HepG2 (cell line): Measurements from ENCODE around the gene OASL. TPM values are rescaled to one million over a fixed set of nuclear protein-coding genes. Genes with fewer than 3 reads are reported as not detected.
A peak's percentile ranks its signal among the peaks of the same experiment; 100 is the strongest.

Experiments
- E2F1 ChIP-seq: sonication (generic); formaldehyde crosslinking; IDR thresholded peaks from 2 replicates; pipeline ENCODE4 v1.5.0; 2020; ENCODE audit warnings: missing genetic modification reagents
- FOSL2 ChIP-seq: sonication (generic); formaldehyde crosslinking; IDR thresholded peaks from 2 replicates; pipeline ENCODE4 v1.4.0; 2020; ENCODE audit warnings: missing genetic modification reagents
- FOXA3 ChIP-seq: IDR thresholded peaks from 2 replicates; pipeline ENCODE4 v1.6.1; 2016; ENCODE audit warnings: missing genetic modification reagents, missing compliant biosample characterization
- PRDM15 ChIP-seq: sonication (generic); formaldehyde crosslinking; IDR thresholded peaks from 2 replicates; pipeline ENCODE4 v1.4.0; 2020; ENCODE audit warnings: missing genetic modification reagents
- ZBTB2 ChIP-seq: sonication (generic); formaldehyde crosslinking; IDR thresholded peaks from 2 replicates; pipeline ENCODE4 v1.8.0; 2022; ENCODE audit warnings: low read depth, missing genetic modification reagents
- ZKSCAN5 ChIP-seq: sonication (generic); formaldehyde crosslinking; IDR thresholded peaks from 2 replicates; pipeline ENCODE4 v1.5.1; 2020; ENCODE audit warnings: mild to moderate bottlenecking, missing genetic modification reagents
- ZNF569 ChIP-seq: sonication (generic); formaldehyde crosslinking; IDR thresholded peaks from 2 replicates; pipeline ENCODE4 v1.5.0; 2020; ENCODE audit warnings: mild to moderate bottlenecking, missing genetic modification reagents, moderate library complexity, borderline replicate concordance
- ZNF670 ChIP-seq: sonication (generic); formaldehyde crosslinking; IDR thresholded peaks from 2 replicates; pipeline ENCODE4 v1.8.0; 2022; ENCODE audit warnings: mild to moderate bottlenecking, missing genetic modification reagents, borderline replicate concordance
- polyA plus RNA-seq, 8 experiments: library from polyadenylated mRNA; depleted of rRNA in 3 of 8; stranded (reverse) in 7 of 8; unstranded in 1 of 8; fragments of >200 nt; fragmentation: Illumina TruSeq in 4 of 8; extraction: Trizol in 4 of 8; gene quantifications; 2 replicates each; pipeline versions ENCODE4 v1.2.1 to v1.2.3, GENCODE V29; 2011 to 2016; ENCODE audit warnings: low read depth in 4 of 8, missing spikeins in 1 of 8, mixed read lengths in 1 of 8; ENCODE audit not compliant: insufficient read depth in 1 of 8
- total RNA-seq, 5 experiments: library from RNA; depleted of rRNA; stranded (reverse); fragments of >200 nt; fragmentation: Illumina TruSeq; extraction: Trizol; gene quantifications; 2 replicates each; pipeline ENCODE4 v1.2.3, GENCODE V29; 2016; ENCODE audit warnings: low read depth in 1 of 5

Gene OASL
- total and polyA plus RNA-seq, 2 of the 13 experiments (the other 11 are each of a cell fraction or from before 2014, with no cell fraction given), result 0.11 to 0.22 TPM

- no peak for TF ChIP-seq E2F1 (CRISPR knock-in tag)
- no peak for TF ChIP-seq ZBTB2 (CRISPR knock-in tag)
- peak; percentile 94 for TF ChIP-seq PRDM15 (CRISPR knock-in tag)
- TF ChIP-seq FOXA3, result no peak
- TF ChIP-seq ZKSCAN5 (CRISPR knock-in tag), result peak; percentile 72
- no peak for TF ChIP-seq ZNF670 (CRISPR knock-in tag)
- no peak for TF ChIP-seq ZNF569 (CRISPR knock-in tag)
- TF ChIP-seq FOSL2 (CRISPR knock-in tag), result no peak
Measured at GRCh38 chr12:120994589-120995337, 44.3 kb downstream of the OASL start (continued).
